GM13976 (cell line): ENCODE measurements around the gene NCAPG.

Experiments used
- DNase-seq: peaks from one replicate; pipeline ENCODE4 v3.0.0; 2012; ENCODE audit warnings: low spot score
- in situ Hi-C: fragments of 300-500 bp; cut with MboI; formaldehyde crosslinking; loops from one replicate; pipeline ENCODE4 v1.12.0; 2022; ENCODE audit warnings: low sequenced_read_pairs, mixed read lengths, inconsistent platforms; ENCODE audit not compliant: unreplicated experiment
- TF ChIP-seq, protein P1 (sequence below): IDR thresholded peaks from 2 replicates; pipeline ENCODE4 v1.5.1; 2012; ENCODE audit warnings: borderline replicate concordance, mild to moderate bottlenecking; ENCODE audit not compliant: insufficient read depth; ENCODE audit errors: extremely low read depth, missing control alignments, control extremely low read depth

The NCAPG gene

DNA sequence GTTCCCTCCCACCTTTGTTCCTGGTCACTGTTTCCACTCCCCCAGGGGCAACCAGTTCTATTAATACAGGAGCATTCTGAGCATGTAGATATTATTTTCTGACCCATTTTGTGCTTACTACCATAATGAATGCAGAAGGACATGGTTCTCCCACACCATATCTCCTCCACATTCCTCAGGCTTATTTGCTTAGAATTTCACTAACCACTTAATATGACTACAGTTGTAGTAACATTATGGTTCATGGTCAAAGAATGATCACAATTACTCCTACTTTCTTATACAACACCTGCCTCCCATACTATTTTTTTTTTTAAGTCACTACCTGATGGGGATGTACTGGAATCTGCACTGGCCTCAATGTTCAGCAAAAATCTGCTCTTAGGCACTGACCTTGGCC lies 21.8 kb upstream of the NCAPG start:
- in situ Hi-C loops: no loop called here

DNA sequence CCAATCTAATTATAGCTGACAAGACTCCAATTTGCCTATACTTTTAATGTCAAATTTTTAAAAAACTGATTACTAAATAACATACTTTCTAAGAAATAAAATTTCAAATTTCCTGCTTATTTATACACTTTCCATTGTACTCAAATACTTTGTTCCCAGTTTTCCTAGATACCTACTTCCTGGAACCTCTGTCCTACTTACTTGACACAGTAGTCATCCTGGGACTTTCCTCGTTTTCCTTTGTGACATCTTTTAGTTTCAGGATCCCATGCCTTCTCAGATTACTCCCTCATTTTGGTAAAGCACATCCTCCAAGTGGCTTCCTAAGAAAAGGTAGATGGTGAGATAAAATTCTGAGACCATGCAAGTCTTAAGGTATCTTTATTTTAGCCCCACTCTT lies 16.0 kb upstream of the NCAPG start:
- DNase-seq: no peak
- in situ Hi-C loops: no loop called here
- TF ChIP-seq, protein P1, sequence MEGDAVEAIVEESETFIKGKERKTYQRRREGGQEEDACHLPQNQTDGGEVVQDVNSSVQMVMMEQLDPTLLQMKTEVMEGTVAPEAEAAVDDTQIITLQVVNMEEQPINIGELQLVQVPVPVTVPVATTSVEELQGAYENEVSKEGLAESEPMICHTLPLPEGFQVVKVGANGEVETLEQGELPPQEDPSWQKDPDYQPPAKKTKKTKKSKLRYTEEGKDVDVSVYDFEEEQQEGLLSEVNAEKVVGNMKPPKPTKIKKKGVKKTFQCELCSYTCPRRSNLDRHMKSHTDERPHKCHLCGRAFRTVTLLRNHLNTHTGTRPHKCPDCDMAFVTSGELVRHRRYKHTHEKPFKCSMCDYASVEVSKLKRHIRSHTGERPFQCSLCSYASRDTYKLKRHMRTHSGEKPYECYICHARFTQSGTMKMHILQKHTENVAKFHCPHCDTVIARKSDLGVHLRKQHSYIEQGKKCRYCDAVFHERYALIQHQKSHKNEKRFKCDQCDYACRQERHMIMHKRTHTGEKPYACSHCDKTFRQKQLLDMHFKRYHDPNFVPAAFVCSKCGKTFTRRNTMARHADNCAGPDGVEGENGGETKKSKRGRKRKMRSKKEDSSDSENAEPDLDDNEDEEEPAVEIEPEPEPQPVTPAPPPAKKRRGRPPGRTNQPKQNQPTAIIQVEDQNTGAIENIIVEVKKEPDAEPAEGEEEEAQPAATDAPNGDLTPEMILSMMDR: no peak

More for the DNA sequence above, 21.8 kb upstream of the NCAPG start:
- TF ChIP-seq, protein P1: no peak
- no peak for DNase-seq

DNA sequence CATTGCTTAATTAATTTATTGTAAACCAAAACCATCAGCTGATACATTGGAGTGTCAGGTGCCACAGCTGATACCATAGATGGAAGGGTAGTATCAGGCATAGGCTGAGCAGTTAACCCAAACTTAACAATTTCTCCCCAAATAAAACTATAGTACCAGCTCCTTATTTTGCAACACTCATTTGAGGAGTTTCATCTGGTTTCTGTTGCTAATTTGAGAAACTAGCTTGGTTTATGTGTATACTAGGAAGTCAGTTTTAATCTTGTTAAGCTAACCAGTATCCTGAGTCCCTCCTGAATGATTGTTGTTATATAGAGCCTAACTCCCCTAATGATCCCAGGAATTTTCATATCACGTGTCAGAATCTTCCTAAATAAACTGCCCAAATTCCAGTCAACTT lies 13.0 kb upstream of the NCAPG start:
- in situ Hi-C loops: no loop called here
- TF ChIP-seq, protein P1: no peak
- no peak for DNase-seq

DNA sequence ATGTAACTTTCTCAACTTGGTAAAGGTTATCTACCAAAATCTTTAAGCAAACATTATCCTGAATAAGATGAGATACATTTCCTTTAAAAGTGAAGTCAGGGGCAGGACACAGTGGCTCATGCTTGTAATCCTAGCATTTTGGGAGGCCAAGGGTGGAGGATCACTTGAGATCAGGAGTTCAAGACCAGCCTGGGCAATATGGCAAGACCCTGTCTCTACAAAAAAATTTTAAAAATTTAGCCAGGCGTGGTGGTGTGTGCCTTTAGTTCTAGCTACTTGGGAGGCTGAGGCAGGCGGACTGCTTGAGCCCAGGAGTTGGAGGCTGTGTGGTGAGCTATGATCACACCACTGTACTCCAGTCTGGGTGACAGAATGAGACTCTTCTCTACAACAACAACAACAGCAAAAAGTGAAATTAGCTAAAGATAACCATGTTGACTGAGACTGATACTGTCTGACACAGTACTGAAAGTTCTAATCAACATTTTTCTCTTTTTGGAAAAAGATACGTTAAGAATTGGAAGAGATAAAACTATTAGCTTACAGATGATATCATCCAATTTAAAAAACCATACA lies 5.1 kb upstream of the NCAPG start:
- in situ Hi-C loops: loop anchor here (10.0 to 25.0 kb wide), 3 partner anchors 251 to 782 kb away; no protein-coding TSS in a partner anchor
- TF ChIP-seq, protein P1: no peak
- no peak for DNase-seq

DNA sequence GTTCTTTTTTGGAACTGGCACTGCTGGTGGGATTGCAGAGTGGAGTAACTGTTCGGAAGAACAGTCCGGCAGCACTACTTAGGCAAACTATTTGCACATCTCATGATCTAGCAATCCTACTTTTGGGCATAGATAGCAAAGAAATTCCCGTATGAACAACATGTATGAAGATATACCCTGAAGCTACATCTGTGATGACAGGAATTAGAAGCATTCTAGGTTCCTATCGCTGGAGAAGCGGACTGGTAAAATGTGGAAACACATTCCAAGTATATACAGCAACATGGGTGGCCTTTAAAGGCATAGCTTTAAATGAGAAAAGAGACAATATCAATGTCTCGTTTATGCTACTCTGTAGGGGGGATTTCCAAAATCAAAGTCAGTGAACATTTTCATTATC lies 3.3 kb upstream of the NCAPG start:
- TF ChIP-seq, protein P1: no peak
- in situ Hi-C loops: loop anchor here (10.0 to 25.0 kb wide), 3 partner anchors 253 to 780 kb away; no protein-coding TSS in a partner anchor
- DNase-seq: no peak

DNA sequence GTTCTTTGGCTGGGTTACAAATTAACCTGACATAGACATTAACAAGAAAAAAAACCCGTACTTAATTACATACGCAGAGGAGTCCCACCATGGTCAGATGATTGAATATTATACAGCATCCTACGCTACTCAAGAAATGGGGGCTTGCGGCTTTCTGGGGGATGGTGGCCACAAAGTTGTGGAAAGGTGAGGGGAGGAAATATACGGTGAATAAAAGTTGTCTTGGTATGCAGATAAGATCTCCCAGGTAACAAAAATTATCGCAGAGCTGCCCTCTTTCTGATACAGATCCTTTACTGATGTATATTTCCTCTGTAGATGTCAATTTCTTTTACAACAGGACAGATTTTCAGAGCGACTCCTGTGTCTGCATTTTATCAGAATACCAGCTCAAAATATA lies 1.1 kb upstream of the NCAPG start:
- in situ Hi-C loops: loop anchor here (10.0 to 25.0 kb wide), 3 partner anchors 255 to 778 kb away; no protein-coding TSS in a partner anchor
- no peak for DNase-seq
- TF ChIP-seq, protein P1: no peak
